CD4-positive, alpha-beta T cell treated with Interleukin-2 at 100 ng/mL for 4 hours (primary cell): Measurements from ENCODE around the gene SCG5.
A peak's percentile ranks its signal among the peaks of the same experiment; 100 is the strongest.
"Not testable (repeated sequence)": the region's sequence is repeated elsewhere in the genome, so short reads cannot be mapped to it uniquely, and the experiment has no call there.

Experiments used
- DNase-seq: peaks from one replicate; pipeline ENCODE4 v3.0.0-alpha.2; 2020; ENCODE audit warnings: low spot score

Gene SCG5, protein sequence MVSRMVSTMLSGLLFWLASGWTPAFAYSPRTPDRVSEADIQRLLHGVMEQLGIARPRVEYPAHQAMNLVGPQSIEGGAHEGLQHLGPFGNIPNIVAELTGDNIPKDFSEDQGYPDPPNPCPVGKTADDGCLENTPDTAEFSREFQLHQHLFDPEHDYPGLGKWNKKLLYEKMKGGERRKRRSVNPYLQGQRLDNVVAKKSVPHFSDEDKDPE

GRCh38 chr15:32641517-32642059 lies at the start of gene SCG5:
TSS of gene SCG5 (plus strand) at chr15:32641710. CDS start at chr15:32643593, 1,883 bp downstream.
- DNase-seq, result no peak

DNA sequence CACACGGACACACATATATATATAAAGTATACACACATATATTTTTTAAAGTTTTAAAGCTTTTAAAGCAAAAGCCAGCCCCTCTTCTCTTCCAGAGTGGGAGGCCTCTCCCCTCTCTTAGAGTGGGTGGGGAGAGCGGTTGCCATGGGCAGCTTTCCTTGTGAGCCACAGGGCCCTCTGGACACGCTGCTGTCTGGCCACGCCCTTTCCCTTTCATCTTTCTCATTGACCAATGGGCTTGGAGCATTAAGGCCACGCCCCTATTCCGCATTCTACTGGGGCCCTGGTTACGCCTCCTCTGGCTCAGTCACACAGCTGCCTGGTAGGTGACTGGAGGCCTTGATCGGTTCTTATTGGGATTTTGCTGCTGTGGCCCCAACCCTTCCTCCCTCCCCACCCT lies 48.4 kb upstream of the SCG5 start, which contains the start of gene GOLGA8N:
Gene GOLGA8N, plus strand, starts transcription at position 306 of the 400 bp plus-strand sequence.
- DNase-seq, result not testable (repeated sequence)

DNA sequence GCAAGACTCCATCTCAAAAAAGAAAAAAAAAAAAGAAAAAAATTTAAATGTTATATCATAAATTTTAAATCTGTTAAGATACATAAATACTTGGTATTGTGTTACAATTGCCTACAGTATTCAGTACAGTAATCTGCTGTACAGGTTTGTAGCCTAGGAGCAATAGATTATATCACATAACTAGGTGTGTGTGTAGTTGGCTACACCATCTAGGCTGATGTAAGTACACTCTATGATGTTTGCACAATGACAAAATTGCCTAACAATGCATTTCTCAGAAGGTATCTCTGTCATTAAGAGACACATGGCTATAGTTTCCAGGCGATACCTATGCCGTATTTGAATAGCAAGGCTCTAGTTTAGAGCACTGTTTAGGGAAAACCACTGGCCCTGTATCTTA lies 32.0 kb upstream of the SCG5 start:
- not testable (repeated sequence) for DNase-seq

DNA sequence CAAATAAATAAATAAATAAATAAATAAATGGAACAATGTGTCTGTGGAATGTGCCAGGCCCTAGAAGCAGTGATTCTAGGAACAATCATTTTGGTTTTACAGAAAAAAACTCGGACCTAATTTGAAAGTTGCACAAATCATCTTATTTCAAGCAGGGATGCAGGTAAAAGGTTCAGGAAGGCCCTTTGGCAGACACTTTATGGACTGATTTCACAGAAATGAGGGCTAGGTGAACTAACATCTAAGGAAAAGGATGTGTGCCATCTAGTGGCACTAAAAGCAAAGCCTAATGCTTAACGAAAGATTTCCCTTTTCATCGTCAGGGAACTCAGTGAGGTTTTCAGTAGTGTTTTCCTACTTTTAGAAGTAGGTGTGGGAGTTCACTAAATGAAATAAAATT lies 30.8 kb upstream of the SCG5 start:
- peak; percentile 34 for DNase-seq

GRCh38 chr15:32614712-32615050 lies 26.8 kb upstream of the SCG5 start:
- not testable (repeated sequence) for DNase-seq

GRCh38 chr15:32615051-32615870 lies 26.2 kb upstream of the SCG5 start, which contains the start of gene ARHGAP11A:
TSS of gene ARHGAP11A (plus strand) at chr15:32615504. CDS start at chr15:32616212, 708 bp downstream.
- peak; percentile 93 for DNase-seq

DNA sequence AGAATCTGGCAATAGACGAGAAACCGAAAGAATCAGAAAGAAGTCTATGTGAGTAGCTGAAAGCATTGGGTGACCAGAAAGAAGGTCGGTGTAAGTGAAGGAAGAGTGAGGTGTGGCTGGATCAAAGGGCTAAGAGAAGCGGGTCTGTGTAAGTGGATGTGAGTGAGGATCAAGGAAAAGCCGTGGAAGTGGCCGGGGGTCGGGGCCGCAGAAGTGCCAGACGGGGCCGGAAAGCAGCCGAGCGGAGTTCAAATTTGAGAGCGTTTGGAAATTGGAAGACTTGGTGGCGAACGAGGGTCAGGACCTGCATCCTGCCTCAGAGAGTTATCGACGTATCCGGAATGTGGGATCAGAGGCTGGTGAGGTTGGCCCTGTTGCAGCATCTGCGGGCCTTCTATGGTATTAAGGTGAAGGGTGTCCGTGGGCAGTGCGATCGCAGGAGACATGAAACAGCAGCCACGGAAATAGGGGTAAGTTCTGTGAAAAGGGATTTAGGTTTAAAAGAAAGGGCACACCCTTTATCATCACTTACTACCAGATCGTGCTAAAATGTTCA lies 25.6 kb upstream of the SCG5 start:
- not testable (repeated sequence) for DNase-seq

DNA sequence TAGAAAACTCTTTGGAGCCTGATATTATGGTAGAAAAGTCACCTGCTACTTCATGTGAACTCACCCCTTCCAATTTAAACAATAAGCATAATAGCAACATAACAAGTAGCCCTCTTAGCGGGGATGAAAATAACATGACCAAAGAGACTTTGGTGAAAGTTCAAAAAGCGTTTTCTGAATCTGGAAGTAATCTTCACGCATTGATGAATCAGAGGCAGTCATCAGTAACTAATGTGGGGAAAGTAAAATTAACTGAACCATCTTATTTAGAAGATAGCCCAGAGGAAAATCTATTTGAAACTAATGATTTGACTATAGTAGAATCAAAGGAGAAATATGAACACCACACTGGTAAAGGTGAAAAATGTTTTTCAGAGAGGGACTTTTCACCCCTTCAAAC lies 5.1 kb upstream of the SCG5 start:
- DNase-seq, result no peak

DNA sequence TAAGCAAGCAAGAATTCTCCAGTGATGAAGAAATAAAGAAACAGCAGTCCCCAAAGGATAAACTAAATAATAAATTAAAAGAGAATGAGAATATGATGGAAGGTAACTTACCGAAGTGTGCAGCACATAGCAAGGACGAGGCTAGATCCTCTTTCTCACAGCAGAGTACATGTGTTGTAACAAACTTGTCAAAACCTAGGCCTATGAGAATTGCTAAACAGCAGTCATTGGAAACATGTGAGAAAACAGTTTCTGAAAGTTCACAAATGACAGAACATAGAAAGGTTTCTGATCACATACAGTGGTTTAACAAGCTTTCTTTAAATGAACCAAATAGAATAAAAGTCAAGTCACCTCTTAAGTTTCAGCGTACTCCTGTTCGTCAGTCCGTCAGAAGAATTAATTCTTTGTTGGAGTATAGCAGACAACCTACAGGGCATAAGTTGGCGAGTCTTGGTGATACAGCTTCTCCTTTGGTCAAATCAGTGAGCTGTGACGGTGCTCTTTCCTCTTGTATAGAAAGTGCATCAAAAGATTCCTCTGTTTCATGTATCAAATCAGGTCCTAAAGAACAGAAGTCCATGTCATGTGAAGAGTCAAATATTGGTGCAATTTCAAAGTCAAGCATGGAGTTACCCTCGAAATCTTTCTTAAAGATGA lies 4.5 kb upstream of the SCG5 start:
- no peak for DNase-seq

DNA sequence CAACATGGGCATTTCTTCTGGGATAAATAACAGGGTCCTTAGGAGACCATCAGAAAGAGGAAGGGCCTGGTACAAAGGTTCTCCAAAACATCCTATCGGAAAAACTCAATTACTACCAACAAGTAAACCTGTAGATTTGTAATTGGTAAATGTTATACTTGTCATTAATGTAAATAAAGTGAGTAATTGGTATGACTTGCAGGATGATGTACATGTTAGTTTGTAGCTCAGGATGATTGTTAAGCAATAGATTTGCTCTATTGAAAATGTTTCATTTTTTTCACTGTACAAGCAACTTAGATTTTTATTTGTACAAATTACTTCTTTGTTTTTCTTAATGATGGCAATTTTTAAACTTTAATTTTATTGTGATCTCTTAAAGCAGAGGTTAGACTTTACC lies 3.8 kb upstream of the SCG5 start:
- DNase-seq, result no peak

DNA sequence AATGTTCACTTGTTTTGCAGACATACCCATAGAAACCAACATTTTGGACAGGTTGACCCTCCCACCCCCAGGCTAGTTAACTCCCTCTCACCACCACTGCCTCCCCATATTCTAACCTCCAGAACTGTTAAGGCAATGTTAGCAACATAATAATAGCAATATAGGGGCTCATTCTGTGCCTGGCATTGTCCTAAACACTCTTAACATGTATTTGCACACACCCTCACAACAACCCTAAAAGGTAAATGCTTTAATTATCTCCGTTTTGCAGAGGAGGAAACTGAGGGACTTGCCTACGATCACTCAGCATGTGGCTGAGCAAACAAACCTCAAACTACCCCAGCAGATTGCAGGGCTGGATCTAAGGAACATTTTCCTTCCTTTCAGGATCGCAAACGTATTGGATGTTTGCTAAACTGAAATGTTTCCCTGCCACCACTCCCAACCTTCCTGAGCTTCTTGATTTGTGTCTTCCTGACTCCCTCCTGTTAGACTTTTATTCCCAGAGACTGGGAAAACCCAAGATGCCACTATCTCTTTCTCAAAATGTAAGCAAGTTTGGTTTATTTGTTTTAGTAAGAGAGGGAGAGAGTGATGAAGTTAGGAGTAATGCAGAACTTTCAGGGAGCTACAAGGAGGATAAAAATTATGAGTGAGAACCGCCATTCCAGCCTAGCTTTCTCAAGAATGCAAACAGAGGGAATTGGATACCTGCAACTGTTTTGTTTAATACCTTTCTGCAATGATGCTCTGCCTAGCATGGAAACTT lies 1.3 kb downstream of the SCG5 start:
- DNase-seq, result no peak

- DNase-seq, result no peak
Measured at GRCh38 chr15:32643907-32644445, 2.5 kb downstream of the SCG5 start.

DNA sequence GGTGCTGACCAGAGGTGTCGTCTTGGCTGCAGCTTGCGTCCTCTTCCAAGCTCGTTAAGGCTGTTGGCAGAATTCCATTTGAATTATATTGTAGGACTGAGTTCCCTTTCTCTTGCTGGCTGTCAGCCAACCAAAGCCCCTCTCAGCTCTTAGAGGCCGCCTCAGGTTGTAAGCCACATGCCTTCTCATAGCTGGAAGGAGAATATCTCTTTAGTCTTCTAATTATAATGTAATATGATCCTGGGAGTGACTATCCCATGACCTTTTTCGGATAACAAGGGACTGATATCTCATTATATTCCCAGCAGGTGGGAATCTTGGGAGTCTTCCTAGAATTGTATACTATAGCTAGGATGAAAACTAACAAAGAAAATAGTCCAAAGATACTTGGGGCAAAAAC lies 4.8 kb downstream of the SCG5 start:
- DNase-seq, result no peak

DNA sequence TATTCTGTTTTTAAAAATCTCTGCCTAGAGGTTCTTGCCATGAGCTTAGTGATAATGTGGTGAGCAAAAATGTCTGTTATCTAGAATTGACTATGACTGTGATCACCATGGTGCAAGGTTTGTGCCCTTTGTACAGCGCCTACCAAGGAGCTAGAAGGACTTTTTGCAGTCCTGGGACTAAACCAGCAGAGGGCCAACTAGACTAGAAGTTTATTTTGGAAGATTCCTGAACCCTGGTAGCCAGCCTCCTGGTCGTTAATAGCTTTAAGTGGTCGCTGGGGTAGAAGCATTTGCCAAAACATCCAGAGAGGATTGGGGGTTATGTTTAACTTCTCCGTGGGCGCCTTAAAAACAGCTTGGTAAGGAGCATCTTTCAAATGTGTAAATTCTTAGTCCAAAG lies 7.8 kb downstream of the SCG5 start:
- DNase-seq, result no peak

DNA sequence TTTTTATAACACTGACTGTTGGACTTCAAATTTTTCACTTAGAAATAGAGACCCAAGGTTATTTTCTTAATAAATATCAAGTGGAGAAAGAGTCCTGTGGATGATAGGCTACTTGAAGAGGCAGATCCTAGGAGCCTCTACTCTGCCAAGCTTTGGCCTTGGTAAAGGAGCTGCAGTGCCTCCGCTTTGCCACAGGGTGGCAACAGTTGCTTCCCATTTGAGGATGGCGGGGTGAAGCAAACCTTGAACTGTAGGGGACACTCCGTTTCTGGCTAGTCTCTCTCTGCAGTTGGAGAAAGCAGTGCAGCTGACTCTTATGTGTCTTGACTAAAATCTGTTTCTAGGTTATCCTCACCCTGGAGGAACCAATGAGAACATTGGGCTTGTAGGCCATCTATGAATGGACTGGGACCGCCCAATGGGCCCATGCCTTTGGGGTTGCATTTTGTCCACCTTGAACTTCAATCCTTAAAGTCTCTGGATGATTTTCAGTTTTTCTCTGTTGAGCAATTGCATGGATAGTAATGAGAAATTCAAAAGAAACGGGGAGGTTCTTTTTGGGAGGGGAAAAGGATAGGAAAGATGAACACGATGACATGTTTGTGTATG lies 9.8 kb downstream of the SCG5 start:
- DNase-seq, result peak; percentile 62

DNA sequence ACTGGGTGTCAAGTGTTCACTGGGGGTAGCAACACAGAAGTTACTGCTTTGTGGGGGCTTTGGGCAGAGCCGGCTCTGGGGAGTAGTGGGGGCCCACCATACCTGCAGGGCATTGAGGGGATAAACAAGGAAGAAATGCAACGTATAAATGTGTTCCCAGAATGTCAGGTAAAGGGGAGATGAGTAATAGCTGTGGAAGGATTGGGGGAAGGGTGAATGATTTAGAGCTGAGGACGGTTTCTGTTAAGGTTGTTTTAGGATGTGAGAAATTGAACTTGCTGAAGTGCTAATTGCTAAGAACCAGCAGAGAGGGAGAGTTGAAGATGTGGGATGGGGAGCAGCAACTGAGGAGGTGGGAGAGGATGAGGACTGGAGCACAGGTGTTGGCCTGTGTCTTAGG lies 10.7 kb downstream of the SCG5 start:
- no peak for DNase-seq

GRCh38 chr15:32656091-32656490 lies 14.6 kb downstream of the SCG5 start:
- no peak for DNase-seq

DNA sequence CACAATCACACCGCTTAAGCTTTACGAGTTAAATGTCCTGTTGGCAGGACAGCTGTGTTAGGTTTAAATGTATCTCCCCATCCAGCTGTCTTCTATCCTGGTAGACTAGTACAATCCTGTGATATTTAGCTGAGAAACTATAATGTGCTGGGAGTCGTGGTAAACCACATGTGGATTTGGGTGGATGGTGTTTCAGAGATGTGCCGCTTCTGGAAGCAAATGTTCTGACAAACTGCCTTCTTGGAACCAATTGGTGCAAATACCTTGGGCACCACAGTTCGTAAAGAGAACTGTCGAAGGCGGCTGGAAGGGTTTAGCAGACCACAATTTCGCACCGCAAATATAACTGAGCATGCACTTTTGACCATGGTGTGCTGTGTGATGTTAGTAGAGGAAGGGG lies 15.0 kb downstream of the SCG5 start:
- no peak for DNase-seq

DNA sequence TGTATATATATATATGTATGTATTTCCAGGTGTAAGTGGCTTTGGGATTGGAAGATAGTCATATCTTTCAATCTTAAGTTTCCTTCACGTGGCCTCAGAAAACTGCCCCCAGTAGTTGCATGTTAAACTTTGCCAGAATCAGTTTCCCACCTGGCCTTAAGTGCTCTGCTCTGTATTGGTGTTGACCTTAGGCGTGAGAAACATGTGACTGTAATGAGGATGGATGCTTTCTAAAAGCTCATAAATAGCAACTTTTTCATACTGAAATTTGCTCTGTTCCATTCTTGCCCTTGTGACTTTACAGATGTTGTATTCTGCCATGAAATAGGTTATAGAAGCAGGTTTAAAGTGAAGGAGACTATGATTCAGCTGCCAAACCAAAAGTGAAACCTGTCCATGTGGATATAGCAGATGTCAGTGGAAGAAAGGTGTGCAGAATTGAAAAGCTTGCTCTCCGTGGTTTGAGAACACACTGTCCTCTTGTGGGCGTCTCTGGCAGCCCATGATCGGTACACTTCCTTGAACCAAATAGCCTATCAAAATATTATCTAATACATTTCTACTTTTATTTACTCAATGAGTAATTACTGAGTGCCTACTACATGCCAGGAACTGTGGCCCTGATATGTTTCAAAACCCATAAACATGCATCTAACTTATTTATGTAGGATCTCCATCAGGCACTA lies 15.8 kb downstream of the SCG5 start:
- DNase-seq, result peak; percentile 26

GRCh38 chr15:32657941-32658340 lies 16.4 kb downstream of the SCG5 start:
- DNase-seq, result no peak
